Neural cell (in vitro differentiated cells): Measurements from ENCODE around the gene ZFAND4.

ENCODE experiments used
- CTCF ChIP-seq: fragments of 450-650 bp; IDR thresholded peaks from 2 replicates; pipeline ENCODE4 v1.5.1; 2014; ENCODE audit warnings: antibody characterized with exemption, mild to moderate bottlenecking, moderate library complexity; ENCODE audit not compliant: poor library complexity, severe bottlenecking
- EP300 ChIP-seq: fragments of 450-650 bp; conservative IDR thresholded peaks from 2 replicates; pipeline ENCODE4 v1.6.1; 2014; ENCODE audit warnings: antibody characterized with exemption, mild to moderate bottlenecking, moderate library complexity; ENCODE audit not compliant: poor library complexity, severe bottlenecking
- EZH2 ChIP-seq: fragments of 200-600, 300-800 bp; shearing (Covaris generic), sonication (generic); IDR thresholded peaks from 2 replicates; pipeline ENCODE4 v1.6.1; 2014; ENCODE audit warnings: antibody characterized with exemption, low read length, borderline replicate concordance, mild to moderate bottlenecking; ENCODE audit not compliant: insufficient read depth, poor library complexity, severe bottlenecking
- MXI1 ChIP-seq: fragments of 450-650 bp; conservative IDR thresholded peaks from 2 replicates; pipeline ENCODE4 v1.6.1; 2014; ENCODE audit warnings: antibody characterized with exemption, mild to moderate bottlenecking; ENCODE audit not compliant: poor library complexity, severe bottlenecking
- POLR2AphosphoS5 ChIP-seq: IDR thresholded peaks from 2 replicates; pipeline ENCODE4 v1.6.1; 2012
- RAD21 ChIP-seq: fragments of 450-650 bp; conservative IDR thresholded peaks from 2 replicates; pipeline ENCODE4 v1.6.1; 2014; ENCODE audit warnings: antibody characterized with exemption, mild to moderate bottlenecking, moderate library complexity
- REST ChIP-seq: IDR thresholded peaks from 2 replicates; pipeline ENCODE4 v1.6.1; 2012; ENCODE audit warnings: borderline replicate concordance
- SMC3 ChIP-seq: fragments of 450-650 bp; conservative IDR thresholded peaks from 2 replicates; pipeline ENCODE4 v1.6.1; 2014; ENCODE audit warnings: antibody characterized with exemption, mild to moderate bottlenecking, moderate library complexity; ENCODE audit not compliant: poor library complexity
- TAF1 ChIP-seq: IDR thresholded peaks from 2 replicates; pipeline ENCODE4 v1.6.1; 2012; ENCODE audit warnings: low read depth

DNA sequence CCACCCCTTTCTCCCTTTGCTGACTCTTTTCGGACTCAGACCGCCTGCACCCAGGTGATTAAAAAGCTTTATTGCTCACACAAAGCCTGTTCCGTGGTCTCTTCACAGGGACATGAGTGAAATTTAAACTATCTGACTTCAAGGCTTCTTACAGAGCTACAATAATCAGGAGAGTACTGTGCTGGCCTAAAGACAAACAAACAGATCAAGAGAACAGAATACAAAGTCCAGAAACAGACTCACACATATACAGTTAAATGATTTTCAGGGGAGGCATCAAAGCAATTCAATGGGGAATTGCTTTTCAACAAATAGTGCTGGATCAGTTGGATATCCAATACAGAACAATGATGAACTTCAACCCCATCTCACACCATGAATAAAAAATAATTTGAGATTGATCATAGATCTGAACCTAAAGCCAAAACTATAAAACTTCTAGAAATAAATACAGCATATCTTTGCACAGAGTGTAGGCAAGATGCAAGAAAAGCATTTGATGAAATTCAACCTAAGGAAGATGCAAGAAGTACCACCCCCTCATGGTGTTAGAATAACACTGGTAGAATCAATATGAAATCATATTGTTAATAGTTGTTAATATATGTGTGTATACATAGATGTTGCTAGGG, 96.5 kb downstream of the ZFAND4 start:
- TF ChIP-seq MXI1, result no peak
- no peak for TF ChIP-seq POLR2AphosphoS5
- no peak for TF ChIP-seq CTCF
- TF ChIP-seq EZH2, result no peak
- no peak for TF ChIP-seq EP300
- TF ChIP-seq REST, result no peak
- no peak for TF ChIP-seq RAD21
- no peak for TF ChIP-seq SMC3
- TF ChIP-seq TAF1, result no peak
